NCI-H526 (cell line): ENCODE measurements around the gene KHK.
A peak's percentile ranks its signal among the peaks of the same experiment; 100 is the strongest.

Source experiments
- DNase-seq, 2 experiments: peaks; one replicate each; lab custom pipeline; 2025; lab: John Stamatoyannopoulos, UW

Gene KHK

DNA sequence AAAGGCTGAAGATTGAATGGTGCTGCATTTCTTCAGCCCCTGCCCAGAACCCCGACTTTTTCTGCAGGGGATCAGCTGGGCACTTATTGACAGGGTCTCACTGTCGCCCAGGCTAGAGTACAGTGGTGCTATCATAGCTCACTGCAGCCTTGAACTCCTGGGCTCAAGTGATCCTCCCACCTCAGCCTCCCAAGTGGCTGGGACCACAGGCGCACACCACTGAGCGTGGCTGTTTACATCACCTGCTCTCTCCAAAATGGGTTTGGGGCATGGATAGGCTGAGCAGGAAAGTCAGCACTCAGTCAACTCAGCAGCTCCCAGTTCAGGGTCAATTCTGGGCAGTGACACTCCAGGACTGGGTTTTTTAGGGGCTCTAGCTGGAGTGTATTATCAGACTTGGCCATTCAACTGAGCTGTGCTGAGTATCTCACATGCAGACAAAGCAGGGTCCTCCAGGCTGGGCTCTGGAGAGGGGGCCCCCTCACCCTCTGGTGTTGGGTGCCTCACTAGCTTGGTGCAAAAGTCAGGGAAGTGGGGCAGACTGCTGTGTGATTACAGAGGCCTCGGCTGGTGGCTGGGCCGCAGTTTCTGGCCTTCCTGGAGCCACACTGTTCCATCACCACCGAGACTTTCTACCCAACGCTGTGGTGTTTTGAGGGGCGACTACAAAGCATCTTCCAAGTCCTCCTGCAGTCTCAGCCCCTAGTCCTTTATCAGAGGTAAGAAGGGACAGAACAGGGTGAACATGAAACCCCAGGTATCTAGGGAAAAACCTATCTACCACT lies 41.5 kb downstream of the KHK start:
- no peak for DNase-seq

DNA sequence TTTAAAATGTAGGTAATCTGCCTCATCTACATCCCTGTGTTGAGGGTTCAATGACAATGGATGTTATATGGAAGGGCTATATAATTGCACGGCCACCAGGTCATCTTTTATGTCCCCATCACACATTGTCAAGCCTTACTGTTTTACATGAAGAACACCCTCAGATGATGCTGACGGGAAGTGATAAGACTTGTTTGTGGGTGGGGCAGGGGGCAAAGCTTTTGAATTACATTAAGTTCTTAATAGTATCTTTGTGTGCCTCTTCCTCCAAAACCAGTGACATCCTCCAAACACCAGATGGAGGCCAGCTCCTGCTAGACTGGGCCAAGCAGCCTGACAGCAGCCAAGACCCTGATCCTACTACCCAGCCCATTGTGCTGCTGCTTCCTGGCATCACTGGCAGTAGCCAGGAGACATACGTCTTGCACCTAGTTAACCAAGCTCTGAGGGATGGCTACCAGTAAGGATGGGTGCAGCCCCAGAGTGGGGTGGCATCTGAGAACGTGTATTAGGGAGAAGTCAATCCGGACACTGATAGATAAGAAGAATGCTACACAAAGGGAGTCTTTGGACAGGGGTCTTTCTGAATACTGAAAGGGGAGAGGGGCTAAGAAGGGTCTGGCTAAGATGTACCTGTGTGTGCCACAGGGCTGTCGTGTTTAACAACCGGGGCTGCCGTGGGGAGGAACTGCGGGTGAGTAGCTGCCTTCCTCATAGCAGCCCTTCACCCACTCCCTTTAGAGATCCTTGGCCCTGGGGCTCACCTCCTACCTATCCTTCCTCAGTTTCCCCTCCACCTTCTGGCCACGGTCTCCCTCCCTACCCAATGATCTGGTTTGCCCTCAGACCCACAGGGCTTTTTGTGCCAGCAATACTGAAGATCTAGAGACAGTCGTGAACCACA lies 42.3 kb downstream of the KHK start:
- DNase-seq: no peak

DNA sequence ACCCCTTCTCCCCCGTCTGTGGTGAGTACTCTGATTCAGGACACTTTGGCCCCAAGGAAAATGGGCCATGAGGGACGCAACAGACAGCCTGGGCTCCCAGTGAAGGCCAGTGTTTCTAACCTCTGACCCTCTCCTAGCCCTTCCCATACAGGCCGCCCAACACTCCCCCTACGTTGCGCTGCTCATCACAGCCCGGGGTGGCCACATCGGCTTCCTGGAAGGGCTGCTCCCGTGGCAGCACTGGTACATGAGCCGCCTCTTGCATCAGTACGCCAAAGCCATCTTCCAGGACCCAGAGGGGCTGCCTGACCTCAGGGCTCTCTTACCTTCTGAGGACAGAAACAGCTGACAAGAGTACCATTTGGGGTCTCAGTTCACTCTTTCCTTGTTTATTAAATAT lies 43.8 kb downstream of the KHK start:
- DNase-seq: no peak

DNA sequence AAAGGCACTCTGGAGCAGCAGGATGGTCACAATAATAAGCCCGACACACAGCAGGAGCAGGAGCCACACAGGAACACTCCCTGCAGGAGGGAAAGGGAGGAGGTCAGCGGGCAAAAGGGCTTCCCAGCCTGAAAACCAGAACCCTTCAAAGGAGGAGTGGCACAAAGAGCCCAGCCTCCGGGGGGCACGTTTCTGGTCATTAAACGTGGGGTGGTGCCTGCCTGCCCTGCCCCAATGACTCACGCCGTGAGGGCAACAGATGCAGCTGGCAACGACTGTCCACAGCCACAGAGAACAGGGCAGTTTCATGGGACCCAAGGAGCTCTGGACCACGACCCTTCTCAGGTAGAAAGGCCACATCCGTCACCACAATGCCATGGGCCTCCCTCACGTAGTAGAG lies 44.9 kb downstream of the KHK start:
- DNase-seq: no peak

DNA sequence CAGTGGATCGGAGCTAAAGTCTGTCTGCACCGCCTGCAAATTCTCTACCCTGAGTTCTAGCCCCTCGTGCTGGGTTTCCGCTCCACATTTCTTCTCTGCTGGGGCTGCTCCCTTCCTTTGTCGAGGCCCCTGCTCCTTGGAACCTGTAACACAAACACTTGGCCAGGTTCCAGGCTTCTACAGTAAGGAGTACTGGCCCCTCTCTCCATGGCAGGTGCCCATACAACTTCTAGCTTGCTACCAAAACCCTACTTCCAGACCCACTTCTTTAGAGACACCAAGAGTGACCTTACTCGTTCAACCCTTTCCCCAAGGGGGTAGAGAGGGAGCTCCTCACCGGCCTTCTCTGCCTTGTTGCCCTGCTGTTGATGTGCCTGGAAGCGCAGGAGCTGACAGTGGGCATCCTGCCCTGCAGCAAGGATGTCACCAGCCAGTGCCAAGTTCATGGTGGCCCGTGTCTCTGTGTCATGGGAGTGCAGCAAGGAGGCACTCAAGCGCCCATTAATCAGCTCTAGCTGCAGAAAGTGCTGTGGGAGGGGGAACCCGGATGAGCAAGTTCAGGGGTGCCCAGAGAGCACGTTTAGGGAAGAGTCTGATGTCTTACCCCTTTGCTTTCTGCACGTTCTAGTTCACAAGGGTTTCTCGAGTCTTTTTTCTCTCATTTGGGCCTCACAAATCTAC lies 46.8 kb downstream of the KHK start:
- DNase-seq: no peak

DNA sequence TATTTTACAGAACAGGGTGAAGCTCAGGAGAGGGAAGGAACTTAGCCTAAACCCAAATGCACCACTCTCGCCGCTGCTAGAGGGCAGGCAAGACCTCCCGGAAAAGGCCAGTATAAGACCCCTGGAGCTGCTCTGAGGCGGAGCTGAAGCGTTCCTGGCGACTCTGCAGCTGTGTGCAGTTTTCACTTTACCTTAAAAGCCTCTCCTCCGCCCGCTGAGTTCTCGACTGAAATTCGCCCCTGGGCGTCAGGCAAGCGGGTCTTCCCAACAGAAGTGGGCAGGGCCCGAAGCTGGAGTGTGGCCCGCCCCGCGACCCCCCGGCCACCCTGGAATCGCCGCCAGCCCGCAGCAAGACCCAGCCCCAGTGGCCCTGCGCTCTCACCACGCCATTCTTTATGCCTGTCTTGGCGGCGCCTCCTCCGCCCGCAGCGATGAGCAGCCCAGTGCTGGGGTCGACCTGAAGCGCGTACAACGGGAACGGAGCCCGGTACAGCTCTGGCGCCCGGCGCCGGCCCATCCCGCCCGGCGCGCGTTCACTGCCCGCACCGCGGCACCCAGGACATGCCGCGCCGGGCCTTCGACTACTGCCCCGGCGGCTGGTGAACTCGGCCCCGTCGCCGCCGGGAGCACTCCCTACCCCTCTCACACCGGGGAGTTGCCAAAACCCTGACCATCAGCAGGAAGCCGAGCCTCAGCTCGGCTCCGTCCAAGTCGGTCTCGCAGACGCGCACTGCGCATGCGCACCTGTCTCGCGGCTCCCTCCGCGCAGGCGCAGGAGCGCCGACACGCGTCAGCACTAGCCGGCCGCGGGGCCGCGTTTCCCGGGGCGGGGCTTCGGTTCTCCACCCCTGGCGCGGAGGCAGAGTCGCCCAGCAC lies 47.6 kb downstream of the KHK start, which contains the start of gene PREB:
Gene PREB (minus strand): TSS at position 732 of the 876 bp plus-strand sequence. CDS start 215 bp downstream, at position 517.
- peak; percentile 84 to 97 for DNase-seq

DNA sequence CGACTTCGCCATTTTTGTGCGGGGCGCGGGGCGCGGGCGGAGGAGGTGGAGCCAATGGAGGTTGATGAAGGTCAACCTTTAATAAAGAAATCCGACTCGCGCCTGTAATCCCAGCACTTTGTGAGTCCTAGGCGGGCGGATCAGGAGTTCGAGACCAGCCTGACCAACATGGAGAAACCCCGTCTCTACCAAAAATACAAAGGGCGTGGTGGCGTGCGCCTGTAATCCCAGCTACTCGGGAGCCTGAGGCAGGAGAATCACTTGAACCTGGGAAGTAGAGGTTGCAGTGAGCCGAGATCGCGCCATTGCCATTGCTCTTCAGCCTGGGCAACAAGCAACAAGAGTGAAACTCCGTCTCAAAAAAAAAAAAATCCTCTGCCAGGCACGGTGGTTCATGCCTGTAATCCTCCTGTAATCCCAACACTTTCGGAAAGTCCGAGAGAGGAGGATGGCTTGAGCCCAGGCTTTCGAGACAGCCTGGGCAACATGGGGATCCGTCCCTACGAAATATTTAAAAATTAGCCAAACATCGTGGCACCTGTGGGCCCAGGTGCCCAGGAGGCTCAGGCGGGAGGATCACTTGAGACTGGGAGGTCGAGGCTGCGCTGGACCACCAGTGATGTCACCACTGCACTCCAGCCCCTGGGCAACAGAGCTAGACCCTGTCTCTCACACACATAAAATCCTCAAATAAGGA lies 48.4 kb downstream of the KHK start:
- no peak for DNase-seq

DNA sequence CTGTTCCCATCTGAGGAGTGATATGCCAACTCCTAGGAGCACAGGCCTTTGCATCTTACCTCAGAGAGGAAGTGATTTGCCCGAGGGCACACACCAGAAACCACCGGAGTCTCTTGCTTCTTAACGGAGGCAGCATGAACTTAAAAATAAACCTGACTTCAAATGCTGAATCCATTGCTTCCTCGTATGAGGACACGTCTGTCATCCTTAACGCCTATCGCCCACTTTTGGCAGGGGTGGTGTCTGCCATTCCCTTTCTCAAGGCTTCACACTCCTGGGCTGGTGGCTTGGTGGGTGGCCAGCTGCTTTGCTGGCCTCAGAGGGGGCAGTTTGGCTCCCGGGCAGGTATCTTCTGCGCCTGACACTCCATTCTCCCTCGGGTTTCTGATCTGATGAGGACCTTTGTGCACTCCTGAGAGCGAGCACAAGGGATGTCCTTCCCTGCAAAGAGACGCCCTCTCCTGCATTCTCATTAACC lies 48.9 kb downstream of the KHK start:
- DNase-seq: no peak

DNA sequence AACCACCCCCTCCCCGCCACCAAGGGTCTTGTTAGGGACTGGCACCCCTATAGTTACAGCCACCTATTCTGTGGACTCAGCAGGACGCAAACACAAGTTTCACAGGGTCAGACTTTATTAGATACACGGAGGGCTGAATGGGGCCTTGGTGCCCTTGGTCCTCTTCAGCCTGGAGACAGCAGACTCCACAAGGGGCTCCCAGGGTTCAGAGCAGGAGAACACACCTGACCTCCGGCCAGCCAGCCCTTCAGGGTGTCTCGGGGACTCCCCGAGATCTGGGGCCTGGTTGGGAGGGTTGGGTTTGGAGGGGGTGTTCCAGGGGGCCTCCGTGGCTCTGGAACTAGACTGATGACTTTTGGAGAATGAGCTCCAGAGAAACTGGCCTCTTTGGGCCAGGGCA lies 50.2 kb downstream of the KHK start:
- no peak for DNase-seq

DNA sequence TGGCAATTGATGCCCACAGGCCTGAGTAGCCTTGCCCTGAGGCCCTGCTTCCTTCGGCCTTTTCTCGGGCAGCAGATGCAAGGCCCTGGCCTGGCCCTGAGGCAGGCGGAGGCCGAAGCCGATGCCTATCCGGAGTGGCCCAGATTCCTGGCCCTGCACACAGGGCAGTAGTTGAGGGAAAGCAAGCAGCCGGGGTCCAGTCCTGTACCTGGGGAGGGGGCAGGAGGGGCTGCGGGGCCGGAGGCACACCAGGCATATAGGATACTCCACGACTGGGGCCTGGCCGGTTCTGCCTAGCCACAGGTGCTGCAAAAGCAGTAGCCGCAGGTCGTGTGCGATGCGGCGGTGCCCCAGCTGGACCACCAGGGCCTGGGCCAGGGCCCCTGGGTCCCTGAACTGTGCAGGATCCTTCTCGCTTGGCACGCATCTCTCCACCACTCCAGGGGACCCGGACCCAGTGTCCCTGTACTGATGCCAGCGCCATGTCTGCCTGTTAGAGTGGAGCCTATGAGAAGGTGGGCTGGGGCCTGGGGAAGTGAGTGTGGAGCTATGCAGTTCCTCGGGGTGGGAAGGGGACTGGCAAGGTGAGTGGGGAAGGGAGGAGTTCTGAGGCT lies 50.9 kb downstream of the KHK start:
- no peak for DNase-seq

DNA sequence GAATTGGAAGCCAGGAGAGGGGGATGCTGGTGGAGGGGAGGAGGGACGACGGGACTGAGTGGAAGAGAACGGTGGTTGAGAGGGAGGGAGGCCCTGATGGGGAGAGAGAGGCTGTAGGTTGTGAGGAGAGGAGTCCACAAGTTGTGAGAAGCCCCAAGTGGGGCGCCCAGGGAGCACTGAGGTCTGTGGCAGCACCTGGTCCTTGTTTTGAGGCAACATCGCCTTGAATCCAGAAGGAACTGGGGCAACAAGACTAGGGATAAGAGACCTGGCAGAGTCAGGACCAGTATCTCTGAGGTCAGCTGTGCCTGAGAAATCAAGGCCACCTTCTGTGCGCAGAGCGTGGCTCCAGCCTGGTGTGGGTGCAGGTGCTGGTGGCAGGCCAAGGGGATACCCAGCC lies 51.5 kb downstream of the KHK start:
- no peak for DNase-seq

DNA sequence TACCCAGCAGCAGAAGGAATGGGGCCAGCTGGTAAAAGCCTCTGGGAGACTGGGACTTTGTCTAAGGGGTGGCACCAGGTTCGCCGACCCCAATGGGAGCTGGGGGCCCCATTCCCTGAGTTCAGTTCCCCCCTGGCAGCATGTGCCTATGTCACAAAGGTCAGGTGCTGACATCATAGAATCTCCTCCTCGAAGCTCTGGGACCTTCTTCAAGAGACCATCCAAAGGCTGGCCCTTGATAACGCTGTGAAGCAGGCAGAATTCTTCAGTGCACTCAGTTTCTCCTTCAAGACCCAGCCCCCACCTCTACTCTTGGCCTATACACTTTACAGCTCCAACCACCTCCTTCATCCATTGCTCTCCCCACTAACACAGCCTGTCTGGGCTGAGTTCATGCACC lies 52.7 kb downstream of the KHK start, which contains the start of gene PRR30:
Gene PRR30 (minus strand): TSS at position 101 of the 400 bp plus-strand sequence. CDS start 1,081 bp downstream, outside the sequence.
- DNase-seq: no peak

DNA sequence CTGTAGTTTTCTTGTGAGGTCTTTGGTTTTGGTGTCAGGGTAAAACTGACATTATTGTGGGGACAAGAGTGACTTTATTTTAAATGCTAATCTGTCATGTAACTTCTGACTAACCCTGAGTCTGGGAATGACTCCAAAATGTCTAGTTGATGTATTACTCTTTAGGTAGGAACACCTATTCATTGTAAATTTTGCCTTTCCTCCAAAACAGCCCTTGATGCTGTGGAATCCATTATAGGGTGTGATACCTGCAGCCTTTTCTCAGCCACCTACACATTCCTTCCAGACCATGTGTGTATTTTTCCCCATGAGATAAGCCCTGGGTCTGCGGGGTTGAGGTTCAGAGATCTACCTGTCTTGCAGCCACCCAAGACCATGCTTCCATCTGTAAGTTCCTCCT lies 56.7 kb downstream of the KHK start:
- DNase-seq: no peak

DNA sequence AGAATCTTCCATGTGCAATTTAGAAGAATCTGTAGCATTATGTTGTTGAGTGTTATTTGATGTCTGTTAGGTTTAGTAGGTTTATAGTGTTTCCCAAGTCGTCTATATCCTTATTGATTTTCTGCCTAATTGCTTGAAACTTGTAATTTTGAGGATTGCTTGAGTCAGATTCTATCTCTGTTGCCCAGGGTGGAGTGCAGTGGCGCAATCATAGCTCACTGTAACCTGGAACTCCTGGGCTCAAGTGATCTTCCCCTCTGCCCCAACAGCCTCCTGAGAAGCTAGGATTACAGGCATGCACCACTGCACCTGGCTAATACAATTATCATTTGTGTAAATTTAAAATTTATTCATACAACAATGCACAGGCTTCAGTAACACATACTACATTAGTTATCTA lies 59.1 kb downstream of the KHK start:
- peak in 1 of 2 experiments; percentile 13 for DNase-seq

DNA sequence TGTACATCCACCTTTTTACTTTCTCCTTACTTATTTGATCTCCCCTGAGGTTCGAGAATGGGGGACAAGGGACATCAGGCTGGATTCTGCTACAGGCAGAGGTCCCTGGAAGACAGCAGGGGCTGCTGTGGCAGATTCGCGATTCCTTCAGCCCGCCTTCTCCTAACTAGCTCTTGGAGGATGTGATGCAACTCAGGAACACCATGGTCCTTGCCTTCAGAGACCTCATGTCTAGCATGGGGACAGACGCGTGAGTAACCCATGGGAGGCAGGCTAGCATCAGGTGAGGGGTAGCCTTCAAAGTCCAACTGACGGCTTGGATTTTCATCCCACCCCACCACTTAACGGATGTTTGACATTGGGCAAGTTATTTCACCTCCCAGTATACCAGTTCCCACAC lies 61.4 kb downstream of the KHK start:
- DNase-seq: no peak

DNA sequence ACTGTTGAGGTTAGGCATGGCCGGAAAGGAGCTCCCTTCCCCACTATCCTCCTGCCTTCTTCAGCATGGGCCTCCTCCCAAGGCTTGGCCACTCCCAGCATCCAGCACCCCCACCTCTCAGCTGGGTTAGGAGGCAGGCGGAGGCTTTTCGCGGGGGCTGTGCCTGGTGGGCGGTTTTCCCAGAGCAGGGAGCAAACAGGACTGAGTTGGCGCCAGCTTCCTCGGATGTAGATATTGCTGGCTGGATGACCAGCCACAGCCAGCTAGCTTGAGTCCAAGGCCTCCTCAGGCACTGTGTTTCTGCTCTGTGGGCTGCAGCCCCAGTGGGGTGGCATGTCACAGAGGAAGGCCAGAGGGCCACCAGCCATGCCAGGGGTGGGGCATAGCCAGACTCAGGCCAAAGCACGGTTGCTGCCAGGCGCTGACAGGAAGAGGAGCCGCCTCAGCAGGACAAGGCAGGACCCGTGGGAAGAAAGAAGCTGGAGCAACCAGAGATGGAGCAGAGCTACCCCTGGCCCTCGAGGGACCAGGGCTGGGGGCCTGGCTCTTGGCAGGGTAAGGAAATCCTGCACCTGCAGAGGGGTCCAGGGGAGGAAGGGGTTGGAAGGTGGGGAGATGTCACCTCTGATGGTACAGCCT lies 62.3 kb downstream of the KHK start, which contains the start of gene TCF23:
Gene TCF23 (plus strand): TSS at position 204 of the 639 bp plus-strand sequence. CDS start 130 bp downstream, at position 334.
- DNase-seq: no peak

DNA sequence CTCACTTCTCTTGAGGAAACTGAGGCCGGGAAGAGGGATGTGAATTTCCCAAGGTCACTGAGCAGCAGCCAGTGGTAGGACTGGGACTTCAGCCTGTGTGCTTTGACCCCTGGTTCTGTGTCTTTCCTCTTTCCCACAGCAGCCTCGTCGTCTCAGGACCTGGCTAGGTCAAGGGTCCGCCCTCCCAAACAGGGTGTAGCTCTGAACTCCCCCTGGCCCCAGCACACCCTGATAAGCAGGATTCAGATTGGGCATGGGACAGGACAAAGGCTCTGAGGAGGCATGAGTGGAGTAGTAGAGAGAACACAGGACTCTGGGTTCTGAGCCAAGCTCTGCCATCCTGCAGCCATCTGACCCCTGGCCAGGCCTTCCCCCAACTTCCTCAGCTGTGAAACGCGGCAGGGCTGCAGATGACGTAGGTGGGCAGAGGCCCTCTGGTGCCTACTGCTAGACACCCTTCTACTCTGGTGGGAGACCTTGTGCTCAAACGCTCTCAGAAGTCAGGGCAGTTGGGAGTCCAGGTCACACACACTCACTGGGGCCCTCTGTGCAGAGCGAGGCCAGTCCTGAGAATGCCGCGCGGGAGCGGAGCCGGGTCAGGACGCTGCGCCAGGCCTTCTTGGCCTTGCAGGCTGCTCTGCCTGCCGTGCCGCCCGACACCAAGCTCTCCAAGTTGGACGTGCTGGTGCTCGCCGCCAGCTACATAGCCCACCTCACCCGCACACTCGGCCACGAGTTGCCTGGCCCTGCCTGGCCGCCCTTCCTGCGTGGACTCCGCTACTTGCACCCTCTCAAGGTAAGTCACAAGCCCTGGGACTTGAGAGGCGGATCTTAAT lies 63.2 kb downstream of the KHK start:
- no peak for DNase-seq
